Colonic mucosa (tissue), 4 donors: ENCODE results near the gene MAP3K7CL. TPM values are rescaled to one million over a fixed set of nuclear protein-coding genes. Genes with fewer than 3 reads are reported as not detected.

ENCODE experiments used
- DNase-seq: peaks from one replicate; pipeline ENCODE4 v3.0.0-alpha.2; 2020
- H3K27ac ChIP-seq: fragments of 200-600 bp; one replicate; pipeline ENCODE4 v1.8.0; 2021
- H3K27me3 ChIP-seq: fragments of 200-600 bp; one replicate; pipeline ENCODE4 v1.8.0; 2021
- H3K36me3 ChIP-seq: fragments of 200-600 bp; one replicate; pipeline ENCODE4 v1.8.0; 2021
- H3K4me1 ChIP-seq: fragments of 200-600 bp; one replicate; pipeline ENCODE4 v1.8.0; 2021; ENCODE audit warnings: mild to moderate bottlenecking
- H3K4me3 ChIP-seq: fragments of 200-600 bp; one replicate; pipeline ENCODE4 v1.8.0; 2021
- H3K9ac ChIP-seq, 2 donors: one replicate each; pipeline ENCODE4 v1.7.0; 2013; ENCODE audit warnings: control low read depth in 2 of 2, low read depth in 2 of 2, low read length in 2 of 2
- H3K9me3 ChIP-seq: fragments of 200-600 bp; one replicate; pipeline ENCODE4 v1.8.0; 2021
- CTCF ChIP-seq: fragments of 200-600 bp; IDR thresholded peaks from one replicate; pipeline ENCODE4 v1.8.0; 2022; ENCODE audit warnings: antibody characterized with exemption, mild to moderate bottlenecking
- intact Hi-C: fragments of 100-400 bp; cut with DNase I; formaldehyde crosslinking; loops from one replicate; pipeline ENCODE4 v1.14.1; 2022
- total RNA-seq, 2 donors: library from RNA; stranded (reverse); fragmentation: NEBNext Ultra II Directional in 1 of 2; extraction: Animal tissue kit (Norgen Biotek cat#: 25700) in 1 of 2; gene quantifications; one replicate each; pipeline ENCODE4 v1.2.1, GENCODE V29; 2021
- donor health status: healthy.
- donor health status: DM: no; HTN: no; CAD: no.
- donor health status: DM: no; HTN: no; CAD: no.

The MAP3K7CL gene
- total RNA-seq, 2 donors from 2014 or later = 1.9 to 3.4 TPM

- no peak for DNase-seq
- Histone ChIP-seq H3K27ac (peak overlapping the region; percentile 58), H3K4me1 (peaks cover 8% of the 10 kb centered on the region)
Observed at GRCh38 chr21:29177800-29178199, 47.4 kb downstream of the MAP3K7CL start.

GRCh38 chr21:29178926-29179325, 48.5 kb downstream of the MAP3K7CL start:
- no peaks in the 10 kb centered on the region for H3K36me3 ChIP-seq
- H3K27me3 ChIP-seq = no peaks in the 10 kb centered on the region
- no peak for TF ChIP-seq CTCF
- intact Hi-C loops = no loop called here
- H3K9ac ChIP-seq = no peak overlapping the region
- DNase-seq = no peak
- peak overlapping the region; percentile 58 for H3K27ac ChIP-seq
- H3K9me3 ChIP-seq = no peaks in the 10 kb centered on the region
- H3K4me1 ChIP-seq = peaks cover 8% of the 10 kb centered on the region
- H3K4me3 ChIP-seq = no peak overlapping the region

More at GRCh38 chr21:29177800-29178199, 47.4 kb downstream of the MAP3K7CL start:
- intact Hi-C loops = no loop called here
- Histone ChIP-seq H3K9me3 (no peaks in the 10 kb centered on the region), H3K27me3 (no peaks in the 10 kb centered on the region), H3K9ac (no peak overlapping the region), H3K36me3 (no peaks in the 10 kb centered on the region), H3K4me3 (no peak overlapping the region)
- no peak for TF ChIP-seq CTCF

GRCh38 chr21:29179503-29179902, 49.1 kb downstream of the MAP3K7CL start:
- TF ChIP-seq CTCF = no peak
- Histone ChIP-seq H3K4me1 (peaks cover 8% of the 10 kb centered on the region), H3K36me3 (no peaks in the 10 kb centered on the region), H3K27ac (no peak overlapping the region), H3K4me3 (no peak overlapping the region), H3K9me3 (no peaks in the 10 kb centered on the region), H3K27me3 (no peaks in the 10 kb centered on the region), H3K9ac (no peak overlapping the region)
- intact Hi-C loops = no loop called here
- no peak for DNase-seq

- Histone ChIP-seq H3K4me1 (peaks cover 3% of the 10 kb centered on the region), H3K9me3 (no peaks in the 10 kb centered on the region), H3K27ac (peak overlapping the region; percentile 71), H3K36me3 (no peaks in the 10 kb centered on the region), H3K27me3 (no peaks in the 10 kb centered on the region), H3K9ac (peak overlapping the region in 1 of 2 donors; percentile 74), H3K4me3 (no peak overlapping the region)
- no peak for TF ChIP-seq CTCF
- DNase-seq = no peak
- intact Hi-C loops = no loop called here
Observed at GRCh38 chr21:29181799-29182470, 51.5 kb downstream of the MAP3K7CL start.

- H3K9ac ChIP-seq = no peak overlapping the region
- intact Hi-C loops = no loop called here
- no peaks in the 10 kb centered on the region for H3K36me3 ChIP-seq
- no peak for DNase-seq
- no peak overlapping the region for H3K4me3 ChIP-seq
- TF ChIP-seq CTCF = no peak
- peaks cover 3% of the 10 kb centered on the region for H3K4me1 ChIP-seq
- H3K27me3 ChIP-seq = no peaks in the 10 kb centered on the region
- H3K27ac ChIP-seq = peak overlapping the region; percentile 71
- no peaks in the 10 kb centered on the region for H3K9me3 ChIP-seq
Observed at GRCh38 chr21:29182691-29183092, 52.2 kb downstream of the MAP3K7CL start.
